CD4-positive, alpha-beta T cell treated with Interleukin-17A for 1 hour (primary cell): ENCODE results near the gene RASL12.
"Not testable (repeated sequence)": the region's sequence is repeated elsewhere in the genome, so short reads cannot be mapped to it uniquely, and the experiment has no call there.

Experiments used
- DNase-seq: peaks from one replicate; pipeline ENCODE4 v3.0.0-alpha.2; 2020

The RASL12 gene

GRCh38 chr15:65020419-65020818 is 47.4 kb downstream of the RASL12 start:
- DNase-seq, result no peak

- DNase-seq, result not testable (repeated sequence)
These were observed 56.6 kb downstream of the RASL12 start for GRCh38 chr15:65011198-65011597.

DNA sequence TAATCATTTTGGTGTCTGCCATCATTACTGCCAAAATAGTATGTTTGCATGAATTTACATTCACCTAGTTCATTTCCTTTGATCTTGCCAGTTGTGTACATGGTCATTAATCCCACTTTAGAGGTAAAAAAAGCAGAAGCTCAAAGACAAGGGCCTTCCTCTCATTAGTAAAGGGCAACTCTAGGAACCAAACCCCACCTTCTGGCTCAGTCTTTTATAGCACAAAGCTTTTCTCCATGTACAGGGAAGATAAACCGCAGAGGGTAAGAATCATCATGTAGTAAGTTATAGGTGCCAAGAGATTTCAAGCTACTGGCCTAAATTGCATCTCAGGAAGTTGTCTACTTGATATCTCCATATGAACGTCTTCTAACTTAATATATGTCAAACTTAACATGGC is 58.8 kb downstream of the RASL12 start:
- no peak for DNase-seq

DNA sequence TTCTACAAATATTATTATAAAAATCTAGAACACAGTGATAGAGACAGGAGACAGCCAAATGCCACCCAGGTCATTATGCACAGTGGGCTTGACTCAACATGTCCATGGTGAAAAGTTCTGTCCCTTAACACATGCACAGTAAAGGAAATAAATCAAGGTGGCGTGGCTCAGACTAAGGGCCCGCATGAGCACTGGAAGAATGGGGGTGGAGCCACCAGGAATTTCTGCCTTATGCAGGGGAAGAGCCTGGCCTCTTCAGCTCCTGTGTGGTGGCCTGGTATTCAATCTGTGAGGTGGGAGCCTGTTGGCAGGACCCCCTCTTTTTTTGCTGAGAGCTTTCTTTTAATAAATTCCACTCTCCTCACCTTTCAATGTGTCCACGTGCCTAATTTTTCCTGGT is 60.9 kb downstream of the RASL12 start:
- no peak for DNase-seq

- no peak for DNase-seq
These were observed 62.8 kb downstream of the RASL12 start for GRCh38 chr15:65004993-65005392.
